GM19452 (cell line): ENCODE data around the gene TNFSF12.
"Not testable (repeated sequence)": the region's sequence is repeated elsewhere in the genome, so short reads cannot be mapped to it uniquely, and the experiment has no call there.

Experiments
- ATAC-seq: cut with Tn5 transposase; IDR thresholded peaks from one replicate; pipeline ENCODE4 v1.9.1; 2021; ENCODE audit not compliant: unreplicated experiment

The TNFSF12 gene

GRCh38 chr17:7583253-7584109 is 34.6 kb downstream of the TNFSF12 start, which contains the start of gene MPDU1:
TSS of gene MPDU1 (plus strand) at chr17:7583852. CDS start at chr17:7583863, 11 bp downstream.
- peak; percentile 71 for ATAC-seq

GRCh38 chr17:7586673-7587419 is 38.0 kb downstream of the TNFSF12 start:
- ATAC-seq, result no peak

GRCh38 chr17:7587420-7588151 is 38.7 kb downstream of the TNFSF12 start:
- ATAC-seq, result no peak

GRCh38 chr17:7588553-7589203 is 39.8 kb downstream of the TNFSF12 start:
- no peak for ATAC-seq

- no peak for ATAC-seq
Measured at GRCh38 chr17:7589204-7589868, 40.5 kb downstream of the TNFSF12 start.

GRCh38 chr17:7589891-7590691 is 41.2 kb downstream of the TNFSF12 start, which contains the start of gene SOX15:
TSS of gene SOX15 (minus strand) at chr17:7590094. CDS start at chr17:7589676, 418 bp downstream.
- no peak for ATAC-seq

GRCh38 chr17:7590743-7591142 is 41.9 kb downstream of the TNFSF12 start:
- ATAC-seq, result no peak

GRCh38 chr17:7591596-7591995 is 42.7 kb downstream of the TNFSF12 start:
- ATAC-seq, result no peak

- no peak for ATAC-seq
Measured at GRCh38 chr17:7592422-7593021, 43.7 kb downstream of the TNFSF12 start.

GRCh38 chr17:7593296-7593695 is 44.4 kb downstream of the TNFSF12 start:
- ATAC-seq, result no peak

GRCh38 chr17:7597561-7597960 is 48.7 kb downstream of the TNFSF12 start:
- ATAC-seq, result not testable (repeated sequence)

GRCh38 chr17:7606280-7606679 is 57.4 kb downstream of the TNFSF12 start:
- no peak for ATAC-seq
